Activated CD4-positive, alpha-beta T cell treated with anti-CD3 and anti-CD28 coated beads, Interleukin-2, amount 10 ng/mL, durations not matched to agents 24 days and 14 days (primary cell): ENCODE results near the gene GYPA. TPM values are rescaled to one million over a fixed set of nuclear protein-coding genes. Genes with fewer than 3 reads are reported as not detected.
"Not testable (repeated sequence)": the region's sequence is repeated elsewhere in the genome, so short reads cannot be mapped to it uniquely, and the experiment has no call there.

ENCODE experiments used
- DNase-seq: peaks from one replicate; pipeline ENCODE4 v3.0.0; 2022
- H3K27ac Mint-ChIP-seq: one replicate; pipeline ENCODE4 v1.8.0; 2022; ENCODE audit warnings: mild to moderate bottlenecking, mixed read lengths
- H3K27me3 Mint-ChIP-seq: one replicate; pipeline ENCODE4 v1.8.0; 2022; ENCODE audit warnings: mixed read lengths
- H3K36me3 Mint-ChIP-seq: one replicate; pipeline ENCODE4 v1.8.0; 2022; ENCODE audit warnings: low read depth, mild to moderate bottlenecking, mixed read lengths
- H3K4me1 Mint-ChIP-seq: one replicate; pipeline ENCODE4 v1.8.0; 2021; ENCODE audit warnings: mixed read lengths
- H3K4me3 Mint-ChIP-seq: one replicate; pipeline ENCODE4 v1.8.0; 2022; ENCODE audit warnings: mild to moderate bottlenecking, moderate library complexity, mixed read lengths
- H3K9me3 Mint-ChIP-seq: one replicate; pipeline ENCODE4 v1.8.0; 2021; ENCODE audit warnings: mixed read lengths
- intact Hi-C: fragments of 100-400 bp; cut with micrococcal nuclease; formaldehyde crosslinking; loops from one replicate; pipeline ENCODE4 v1.15.1; 2023
- total RNA-seq: library from RNA; stranded (reverse); gene quantifications from 2 replicates; pipeline ENCODE4 v1.2.3, GENCODE V29; 2022

The GYPA gene
- not detected in 2 replicates for total RNA-seq

DNA sequence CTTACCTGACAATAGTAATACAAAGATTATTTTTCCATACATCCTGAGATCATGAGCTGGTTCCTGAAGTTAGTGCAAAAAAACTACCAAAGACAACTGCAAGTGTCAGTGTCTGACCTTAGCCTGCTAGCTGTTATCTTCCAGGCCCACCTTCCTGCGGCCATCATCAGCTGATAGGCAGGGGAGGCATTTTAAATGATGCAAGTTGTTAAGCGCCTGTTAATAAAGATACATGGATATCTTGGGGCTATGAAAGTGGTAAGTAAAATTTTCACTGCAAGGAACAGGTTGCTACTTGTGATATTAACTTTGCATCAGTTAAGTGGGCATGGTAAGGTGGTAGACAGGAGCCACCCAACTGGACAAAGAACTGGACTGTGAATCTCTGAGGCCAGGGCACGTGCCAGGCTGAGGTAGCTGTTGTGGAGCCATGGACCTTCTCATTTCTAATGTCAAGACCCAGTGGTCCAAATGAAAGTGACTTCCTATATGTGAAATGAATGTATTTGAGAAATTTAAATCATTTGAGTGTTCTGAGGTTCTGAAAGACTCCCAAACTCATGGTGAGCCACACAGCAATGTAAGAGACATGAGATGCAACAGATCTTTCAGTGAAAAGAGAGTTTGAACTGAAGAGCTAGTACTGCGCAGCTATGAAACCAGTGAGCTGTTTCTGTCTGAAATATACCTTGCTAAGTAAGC, at the start of gene GYPA:
Gene GYPA, minus strand, starts transcription at position 125 of the 702 bp plus-strand sequence. Its CDS starts 83 bp downstream, at position 42.
- DNase-seq, H3K4me1 Mint-ChIP-seq, intact Hi-C loops, H3K9me3 Mint-ChIP-seq, H3K27ac Mint-ChIP-seq, H3K4me3 Mint-ChIP-seq, H3K36me3 Mint-ChIP-seq, H3K27me3 Mint-ChIP-seq: not testable (repeated sequence)

DNA sequence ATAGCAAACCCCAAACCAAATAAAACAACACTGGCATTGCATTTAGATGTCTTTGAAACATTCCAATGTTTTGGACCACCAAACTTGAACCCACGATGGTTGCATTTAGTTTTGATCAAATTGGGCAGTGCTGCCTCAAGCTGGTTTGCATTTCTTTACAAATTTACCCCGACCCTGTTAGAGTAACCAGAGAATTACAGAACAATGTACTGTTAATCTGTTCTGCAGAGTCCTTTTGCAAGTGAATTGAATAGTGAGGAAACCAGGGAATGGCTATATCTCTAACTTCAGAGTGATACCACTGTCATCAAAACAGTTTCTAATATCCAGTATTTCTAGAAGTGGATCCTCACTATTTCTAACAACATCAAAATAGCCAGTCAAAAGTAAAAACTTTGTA, 49.5 kb upstream of the GYPA start:
- H3K27me3 Mint-ChIP-seq, result peaks cover 11% of the 10 kb centered on the region

DNA sequence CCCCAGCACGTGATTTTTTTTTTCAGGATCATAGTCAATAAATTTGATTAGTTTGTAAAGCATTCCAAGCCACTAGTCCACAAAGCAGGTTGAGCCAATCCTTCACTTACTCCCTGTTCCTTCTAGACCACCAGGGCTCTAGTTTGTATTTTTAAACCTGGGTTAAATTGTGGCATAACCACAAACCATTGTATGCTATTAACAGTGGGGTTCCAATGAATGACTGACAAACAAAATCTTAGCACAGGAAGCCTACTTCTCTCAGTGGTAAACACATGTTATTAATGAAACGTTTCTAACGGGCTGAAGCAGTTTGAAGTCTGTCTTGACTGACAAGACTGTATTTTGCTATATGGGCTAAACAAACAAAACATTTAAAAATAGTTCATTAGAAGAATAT, 48.6 kb upstream of the GYPA start:
- intact Hi-C loops, result no loop called here
- Mint-ChIP-seq H3K4me1 (no peaks in the 10 kb centered on the region), H3K9me3 (no peaks in the 10 kb centered on the region), H3K27me3 (peaks cover 12% of the 10 kb centered on the region), H3K36me3 (no peaks in the 10 kb centered on the region), H3K27ac (no peak overlapping the region), H3K4me3 (no peak overlapping the region)
- DNase-seq, result no peak

More for the DNA sequence above, 49.5 kb upstream of the GYPA start:
- intact Hi-C loops, result no loop called here
- Mint-ChIP-seq H3K36me3 (no peaks in the 10 kb centered on the region), H3K4me3 (no peak overlapping the region), H3K27ac (no peak overlapping the region), H3K9me3 (peaks cover 4% of the 10 kb centered on the region), H3K4me1 (no peaks in the 10 kb centered on the region)
- DNase-seq, result no peak

DNA sequence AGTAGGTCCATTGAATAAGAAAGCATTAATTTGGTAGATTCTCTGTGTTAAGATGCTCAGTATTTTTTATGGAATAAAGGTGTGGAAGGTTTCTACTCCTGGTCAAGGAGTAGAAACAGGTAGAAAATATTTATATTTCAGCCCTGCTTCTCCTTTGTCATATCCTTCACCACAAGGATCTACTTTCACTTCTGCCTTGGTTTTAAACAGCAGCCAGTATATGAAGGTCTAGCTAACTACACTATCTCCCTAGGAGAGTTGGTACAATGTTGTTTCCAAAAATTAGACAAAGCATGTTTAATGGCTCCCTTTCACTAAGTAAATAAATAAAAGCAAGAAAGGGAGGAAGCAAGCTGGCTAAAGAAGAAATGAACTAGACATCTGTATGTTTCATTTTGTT, 44.6 kb upstream of the GYPA start:
- no peaks in the 10 kb centered on the region for H3K36me3 Mint-ChIP-seq
- H3K4me1 Mint-ChIP-seq, result no peaks in the 10 kb centered on the region
- H3K9me3 Mint-ChIP-seq, result no peaks in the 10 kb centered on the region
- DNase-seq, result no peak
- no peak overlapping the region for H3K4me3 Mint-ChIP-seq
- peaks cover 12% of the 10 kb centered on the region for H3K27me3 Mint-ChIP-seq
- H3K27ac Mint-ChIP-seq, result no peak overlapping the region
- intact Hi-C loops, result no loop called here

DNA sequence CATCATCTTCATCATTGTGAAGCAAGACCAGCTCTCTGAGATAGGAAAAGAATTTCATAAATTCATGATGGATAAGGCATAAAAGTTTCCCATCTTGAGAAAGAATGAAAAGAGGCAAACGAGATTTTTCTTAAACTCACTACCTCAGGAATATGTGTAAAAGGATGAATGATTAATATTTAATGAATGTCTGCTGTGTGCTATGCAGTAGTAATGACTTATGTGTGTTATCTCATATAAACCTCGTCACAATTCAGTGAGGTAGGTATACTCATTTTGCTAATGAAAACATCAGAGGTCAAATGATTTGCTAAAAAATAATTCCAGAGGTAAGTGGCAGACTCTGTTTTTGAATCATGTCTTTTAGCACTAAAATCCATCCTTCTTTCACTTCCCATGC, 42.6 kb upstream of the GYPA start:
- Mint-ChIP-seq H3K36me3 (no peaks in the 10 kb centered on the region), H3K4me1 (peaks cover 5% of the 10 kb centered on the region), H3K9me3 (no peaks in the 10 kb centered on the region), H3K4me3 (no peak overlapping the region), H3K27ac (no peak overlapping the region), H3K27me3 (peaks cover 5% of the 10 kb centered on the region)
- no peak for DNase-seq
- intact Hi-C loops, result no loop called here

DNA sequence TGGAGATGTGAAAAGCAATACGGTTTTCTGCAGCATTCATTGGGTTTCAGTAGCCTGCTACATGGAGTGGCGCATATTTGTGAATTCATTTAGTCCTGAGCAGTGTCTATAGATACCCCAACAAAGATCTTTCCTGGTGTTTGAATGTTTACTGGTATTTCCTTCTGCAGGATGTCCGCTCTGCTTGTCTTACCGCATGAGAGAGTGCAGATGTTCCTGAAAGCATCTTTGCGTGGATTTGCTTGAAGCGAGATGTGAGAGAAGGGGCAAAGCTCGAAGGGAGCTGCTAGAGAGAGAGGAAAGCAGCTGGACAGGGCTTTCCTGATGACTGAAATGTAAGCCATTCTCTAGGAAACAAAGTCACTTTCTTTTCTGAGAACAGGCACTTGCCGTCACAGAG, 40.9 kb upstream of the GYPA start:
- DNase-seq, result no peak
- H3K4me3 Mint-ChIP-seq, result no peak overlapping the region
- H3K9me3 Mint-ChIP-seq, result no peaks in the 10 kb centered on the region
- no peak overlapping the region for H3K27ac Mint-ChIP-seq
- peaks cover 5% of the 10 kb centered on the region for H3K27me3 Mint-ChIP-seq
- H3K4me1 Mint-ChIP-seq, result peaks cover 5% of the 10 kb centered on the region
- no peaks in the 10 kb centered on the region for H3K36me3 Mint-ChIP-seq
- intact Hi-C loops, result no loop called here

DNA sequence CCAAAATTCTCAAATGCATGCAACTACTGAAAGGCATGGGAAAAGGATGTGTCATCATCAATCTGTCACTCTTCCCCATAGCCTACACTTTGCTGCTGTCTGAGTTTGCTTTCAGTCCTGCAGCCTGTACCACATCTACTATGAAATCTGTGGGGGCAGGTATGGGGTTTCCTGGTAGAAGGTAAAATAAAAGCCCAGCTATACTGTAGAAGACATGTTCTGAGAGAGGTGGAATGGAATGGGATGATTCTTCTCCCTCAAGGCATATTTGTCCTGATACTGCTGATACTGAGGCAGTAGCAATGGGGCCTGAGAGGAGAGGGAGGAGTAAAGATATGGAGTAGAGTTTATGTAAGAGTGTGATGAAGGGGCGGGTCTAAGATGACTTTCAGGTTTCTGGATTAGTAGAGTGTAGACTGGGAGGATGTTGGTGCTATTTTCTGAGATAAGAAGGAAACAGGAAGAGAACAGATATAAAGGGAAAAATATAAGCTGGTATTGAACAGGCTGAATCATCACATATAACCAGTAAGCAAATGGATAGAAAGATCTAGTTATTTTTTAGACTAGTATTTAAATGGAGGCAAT, 38.7 kb upstream of the GYPA start:
- H3K4me1 Mint-ChIP-seq, result peaks cover 16% of the 10 kb centered on the region
- intact Hi-C loops, result loop anchor here (10.0 kb wide), 3 partner anchors 1006 to 1306 kb away; partner anchors contain the start of genes OTUD4 and SMAD1

DNA sequence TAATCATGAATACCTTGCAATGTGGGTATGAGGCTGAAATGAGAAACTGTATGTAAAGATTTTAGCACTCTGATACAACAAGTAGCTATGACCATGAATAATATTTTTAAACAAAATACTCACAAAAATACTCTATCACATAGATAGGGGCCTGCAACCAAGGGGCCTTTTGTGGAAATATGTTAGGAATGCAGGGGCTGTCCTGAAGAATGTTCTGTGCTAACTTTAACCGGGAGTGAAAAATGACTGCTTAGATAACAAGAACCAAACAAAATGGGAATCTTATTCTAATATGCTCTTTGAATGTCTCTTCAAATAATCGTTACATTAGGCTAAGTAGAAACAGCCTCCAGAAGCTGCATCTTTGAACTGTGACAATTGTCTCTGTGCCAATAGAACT, 37.9 kb upstream of the GYPA start:
- no peaks in the 10 kb centered on the region for H3K36me3 Mint-ChIP-seq
- no peak for DNase-seq
- no peaks in the 10 kb centered on the region for H3K9me3 Mint-ChIP-seq
- intact Hi-C loops, result loop anchor here (10.0 kb wide), 3 partner anchors 1006 to 1306 kb away; partner anchors contain the start of genes OTUD4 and SMAD1
- H3K4me1 Mint-ChIP-seq, result peaks cover 19% of the 10 kb centered on the region
- no peaks in the 10 kb centered on the region for H3K27me3 Mint-ChIP-seq
- H3K27ac Mint-ChIP-seq, result no peak overlapping the region
- no peak overlapping the region for H3K4me3 Mint-ChIP-seq

More for the DNA sequence above, 38.7 kb upstream of the GYPA start:
- Mint-ChIP-seq H3K9me3 (no peaks in the 10 kb centered on the region), H3K36me3 (no peaks in the 10 kb centered on the region), H3K4me3 (no peak overlapping the region), H3K27me3 (peaks cover 2% of the 10 kb centered on the region), H3K27ac (peak overlapping the region; percentile 26)
- peak; percentile 54 for DNase-seq

DNA sequence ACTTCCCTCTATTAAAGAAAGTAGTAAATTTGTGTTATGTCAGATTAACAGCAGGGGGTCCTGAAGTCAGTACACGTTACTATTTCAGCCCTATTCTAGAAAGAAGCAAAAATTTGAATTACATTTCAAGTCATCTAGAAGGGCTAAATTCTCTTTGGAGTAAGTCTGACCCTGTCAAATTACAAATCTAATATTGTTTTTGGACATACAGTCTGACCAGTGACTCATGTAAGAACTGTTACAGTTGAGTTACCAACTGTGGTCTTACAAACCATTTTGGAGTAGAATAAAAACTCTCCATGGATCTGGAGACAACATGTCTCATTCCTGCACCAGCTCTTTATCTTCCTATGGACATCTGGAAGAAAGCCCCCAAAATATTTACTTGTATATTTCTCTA, 36.0 kb upstream of the GYPA start:
- Mint-ChIP-seq H3K9me3 (no peaks in the 10 kb centered on the region), H3K27me3 (no peaks in the 10 kb centered on the region), H3K36me3 (no peaks in the 10 kb centered on the region), H3K27ac (no peak overlapping the region), H3K4me1 (peaks cover 19% of the 10 kb centered on the region), H3K4me3 (no peak overlapping the region)
- DNase-seq, result no peak
- intact Hi-C loops, result loop anchor here (10.0 kb wide), 3 partner anchors 1008 to 1308 kb away; partner anchors contain the start of genes OTUD4 and SMAD1

DNA sequence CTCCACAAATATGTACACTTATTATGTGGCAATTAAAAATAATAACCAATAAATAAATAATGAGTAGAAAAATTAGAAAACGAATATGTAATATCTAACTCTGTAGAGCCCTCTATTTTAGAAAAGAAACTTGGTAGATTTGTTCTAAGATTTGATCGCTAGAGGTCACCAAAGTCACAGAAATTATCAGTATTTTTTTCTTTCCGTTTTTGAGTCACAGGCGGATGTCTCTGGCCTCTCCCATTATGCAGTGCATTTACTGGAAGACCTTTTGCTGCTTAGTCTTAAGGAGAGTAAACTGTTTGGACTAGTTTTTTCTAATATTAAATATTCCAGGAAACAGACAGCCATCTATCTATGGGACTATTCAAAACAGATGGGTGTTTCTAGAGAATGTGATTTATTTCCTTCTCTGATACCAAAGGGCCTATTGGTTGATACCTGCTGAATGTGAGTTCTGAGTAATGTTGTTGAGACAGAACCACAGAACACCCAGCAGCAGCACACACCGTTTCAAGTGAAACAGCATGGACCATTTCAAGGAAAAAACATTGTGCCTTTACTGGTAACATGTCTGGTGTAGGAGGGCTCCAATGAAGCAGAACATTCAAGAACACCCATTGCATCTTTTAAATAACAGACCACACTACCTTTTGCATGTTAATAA, 34.0 kb upstream of the GYPA start:
- intact Hi-C loops, result loop anchor here (1.0 to 10.0 kb wide), 7 partner anchors 613 to 1438 kb away; partner anchors contain the start of genes ABCE1, ANAPC10, OTUD4 and SMAD1
- H3K36me3 Mint-ChIP-seq, result no peaks in the 10 kb centered on the region
- H3K9me3 Mint-ChIP-seq, result no peaks in the 10 kb centered on the region
- H3K4me1 Mint-ChIP-seq, result peaks cover 19% of the 10 kb centered on the region
- H3K27ac Mint-ChIP-seq, result peak overlapping the region; percentile 86
- peaks cover 10% of the 10 kb centered on the region for H3K27me3 Mint-ChIP-seq
- H3K4me3 Mint-ChIP-seq, result peak overlapping the region; percentile 45
- DNase-seq, result peak; percentile 78

DNA sequence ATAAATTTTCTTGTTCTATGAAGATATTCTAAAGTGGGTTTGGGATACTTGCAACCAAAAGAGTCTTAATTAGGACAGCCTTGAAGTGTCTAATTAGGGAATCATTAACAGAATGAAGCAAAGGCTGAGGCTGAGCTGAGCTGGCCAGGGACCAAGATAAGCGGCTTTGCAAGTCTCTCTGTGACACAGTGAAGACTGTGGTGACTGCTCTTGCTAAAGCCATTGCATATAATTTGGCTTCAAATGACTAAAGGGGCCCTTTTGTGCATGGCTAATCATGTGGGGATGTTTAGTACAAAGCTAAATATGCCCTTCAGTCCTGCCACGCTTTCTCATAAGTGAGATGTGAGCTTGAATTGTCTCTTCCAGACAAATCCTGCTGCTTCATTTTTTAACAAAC, 31.2 kb upstream of the GYPA start:
- intact Hi-C loops, result loop anchor here (5.0 to 10.0 kb wide), 4 partner anchors 1013 to 1441 kb away; partner anchors contain the start of genes OTUD4 and SMAD1
- no peak overlapping the region for H3K27ac Mint-ChIP-seq
- H3K4me1 Mint-ChIP-seq, result peaks cover 14% of the 10 kb centered on the region
- peaks cover 20% of the 10 kb centered on the region for H3K27me3 Mint-ChIP-seq
- no peaks in the 10 kb centered on the region for H3K9me3 Mint-ChIP-seq
- no peak for DNase-seq
- no peaks in the 10 kb centered on the region for H3K36me3 Mint-ChIP-seq
- no peak overlapping the region for H3K4me3 Mint-ChIP-seq

DNA sequence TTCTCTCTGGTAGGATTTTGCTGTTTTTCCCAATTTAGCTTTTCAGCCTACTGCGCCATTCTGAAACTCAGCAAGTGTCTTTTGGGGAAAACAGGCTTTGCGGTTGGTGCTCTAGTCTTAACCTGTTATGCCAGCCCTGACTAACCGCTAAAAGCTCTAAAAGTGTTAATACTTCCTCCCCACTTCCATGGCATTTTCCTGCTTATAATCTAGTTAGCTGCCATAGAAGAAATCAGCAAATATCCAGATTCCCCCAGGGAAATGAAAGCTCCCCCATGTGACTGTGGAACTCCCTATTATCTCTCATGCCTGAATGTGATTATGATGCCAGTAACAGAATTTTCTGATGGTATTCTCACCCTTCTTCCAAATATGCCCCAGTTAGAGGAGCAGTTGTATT, 28.7 kb upstream of the GYPA start:
- DNase-seq, result no peak
- Mint-ChIP-seq H3K27ac (no peak overlapping the region), H3K36me3 (no peaks in the 10 kb centered on the region), H3K4me3 (no peak overlapping the region), H3K27me3 (peaks cover 20% of the 10 kb centered on the region), H3K9me3 (no peaks in the 10 kb centered on the region), H3K4me1 (peaks cover 4% of the 10 kb centered on the region)
- intact Hi-C loops, result no loop called here

DNA sequence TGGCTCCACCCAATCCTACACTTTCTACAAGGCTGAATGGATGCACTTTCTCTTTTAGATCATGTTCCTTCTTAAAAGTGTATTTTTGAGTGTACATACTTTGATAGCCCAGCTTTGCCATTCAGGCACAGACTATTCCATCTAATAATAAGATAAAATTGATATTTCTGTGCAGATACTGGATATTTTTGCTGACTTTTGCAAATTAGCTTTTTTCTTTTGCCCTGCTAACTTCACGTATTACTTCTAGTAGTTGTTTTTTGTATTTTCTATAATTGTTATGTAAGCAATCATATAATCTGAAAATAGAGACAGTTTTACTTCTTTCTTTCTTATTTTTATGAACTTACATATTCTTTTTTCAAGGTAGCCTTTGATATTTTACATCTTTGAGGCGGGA, 13.5 kb upstream of the GYPA start:
- Mint-ChIP-seq H3K27ac (no peak overlapping the region), H3K9me3 (peaks cover 3% of the 10 kb centered on the region), H3K4me1 (no peaks in the 10 kb centered on the region), H3K27me3 (no peaks in the 10 kb centered on the region), H3K36me3 (no peaks in the 10 kb centered on the region), H3K4me3 (no peak overlapping the region)
- intact Hi-C loops, result no loop called here
- no peak for DNase-seq

DNA sequence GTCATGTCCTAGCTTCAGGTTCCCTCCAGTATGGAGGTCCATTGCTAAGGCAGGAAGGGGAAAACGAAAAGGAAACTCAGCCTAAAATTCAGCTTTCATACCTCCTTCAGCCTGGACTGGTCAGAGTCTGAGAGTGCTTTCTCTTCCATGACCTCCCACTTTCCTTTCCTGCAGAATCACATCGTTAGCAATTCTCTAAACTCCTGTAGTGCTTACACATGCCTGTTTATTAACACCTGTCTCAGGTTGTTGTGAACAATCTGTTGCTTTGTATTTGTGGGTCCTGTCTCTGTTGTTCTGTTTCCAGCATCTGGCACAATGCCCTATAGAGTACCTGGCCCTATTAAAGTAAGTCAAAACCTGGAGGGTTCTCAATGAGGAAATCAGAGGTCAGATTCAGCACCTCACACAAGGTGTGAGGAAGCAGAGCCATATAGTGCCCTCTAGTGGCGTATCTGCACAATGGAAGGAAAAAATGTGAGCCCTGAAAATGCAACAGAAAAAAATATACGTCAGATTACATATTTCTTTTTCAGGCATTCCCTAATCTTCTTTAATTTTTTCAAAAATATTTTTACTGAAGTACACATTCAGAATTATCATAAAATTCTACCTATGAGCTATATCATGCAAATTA, 2.3 kb upstream of the GYPA start:
- H3K36me3 Mint-ChIP-seq, H3K4me3 Mint-ChIP-seq, intact Hi-C loops, H3K27me3 Mint-ChIP-seq, H3K4me1 Mint-ChIP-seq, H3K27ac Mint-ChIP-seq, H3K9me3 Mint-ChIP-seq: not testable (repeated sequence)
- DNase-seq, result peak; percentile 74
